ENCODE results near the gene KDM5A. TPM values are rescaled to one million over a fixed set of nuclear protein-coding genes. Genes with fewer than 3 reads are reported as not detected.
A peak's percentile ranks its signal among the peaks of the same experiment; 100 is the strongest.
"Not testable (repeated sequence)": the region's sequence is repeated elsewhere in the genome, so short reads cannot be mapped to it uniquely, and the experiment has no call there.

KDM5A gene
- total RNA-seq, 2 donors from 2014 or later: 19.3 to 20.9 TPM

GRCh38 chr12:321606-322326 lies 67.4 kb downstream of the KDM5A start:
- H3K4me3 ChIP-seq: no peak overlapping the region
- DNase-seq (ENCODE audit: low spot score): no peak
- H3K9me3 ChIP-seq: no peaks in the 10 kb centered on the region
- peaks cover 97% of the 10 kb centered on the region for H3K36me3 ChIP-seq
- no peak overlapping the region for H3K27ac ChIP-seq
- H3K27me3 ChIP-seq: no peaks in the 10 kb centered on the region
- TF ChIP-seq CTCF (IDR thresholded peaks at IDR 0.05): peak in 1 of 2 donors; percentile 30
- no peaks in the 10 kb centered on the region for H3K4me1 ChIP-seq

GRCh38 chr12:318759-319515 lies 70.2 kb downstream of the KDM5A start:
- Histone ChIP-seq H3K4me1 (no peaks in the 10 kb centered on the region), H3K36me3 (peaks cover 95% of the 10 kb centered on the region), H3K27me3 (no peaks in the 10 kb centered on the region), H3K9me3 (no peaks in the 10 kb centered on the region), H3K4me3 (no peak overlapping the region), H3K27ac (no peak overlapping the region)
- no peak for TF ChIP-seq CTCF (IDR thresholded peaks at IDR 0.05)
- DNase-seq (ENCODE audit: low spot score): no peak

- no peaks in the 10 kb centered on the region for H3K9me3 ChIP-seq
- H3K27me3 ChIP-seq: no peaks in the 10 kb centered on the region
- no peak overlapping the region for H3K27ac ChIP-seq
- no peaks in the 10 kb centered on the region for H3K4me1 ChIP-seq
- DNase-seq (ENCODE audit: low spot score): no peak
- H3K36me3 ChIP-seq: peaks cover 84% of the 10 kb centered on the region
- no peak overlapping the region for H3K4me3 ChIP-seq
- TF ChIP-seq CTCF (IDR thresholded peaks at IDR 0.05): no peak
These were observed 80.6 kb downstream of the KDM5A start for GRCh38 chr12:308511-308910.

- Histone ChIP-seq H3K27ac (no peak overlapping the region), H3K4me1 (no peaks in the 10 kb centered on the region), H3K4me3 (no peak overlapping the region), H3K27me3 (no peaks in the 10 kb centered on the region), H3K36me3 (peaks cover 81% of the 10 kb centered on the region), H3K9me3 (peaks cover 0 to 5% of the 10 kb centered on the region in 2 donors)
- no peak for TF ChIP-seq CTCF (IDR thresholded peaks at IDR 0.05)
- DNase-seq (ENCODE audit: low spot score): no peak
These were observed 81.7 kb downstream of the KDM5A start for GRCh38 chr12:307406-307805.

GRCh38 chr12:304805-305204 lies 84.3 kb downstream of the KDM5A start:
- Histone ChIP-seq H3K36me3 (peaks cover 55% of the 10 kb centered on the region), H3K4me1 (no peaks in the 10 kb centered on the region), H3K4me3 (no peak overlapping the region), H3K27ac (no peak overlapping the region), H3K9me3 (peaks cover 0 to 9% of the 10 kb centered on the region in 2 donors), H3K27me3 (no peaks in the 10 kb centered on the region)
- TF ChIP-seq CTCF (IDR thresholded peaks at IDR 0.05): no peak
- DNase-seq (ENCODE audit: low spot score): no peak

GRCh38 chr12:302766-303165 lies 86.4 kb downstream of the KDM5A start:
- not testable (repeated sequence) for H3K4me1 ChIP-seq; H3K27me3 ChIP-seq; H3K4me3 ChIP-seq; DNase-seq (ENCODE audit: low spot score); H3K27ac ChIP-seq
- H3K36me3 ChIP-seq: peaks cover 47% of the 10 kb centered on the region
- H3K9me3 ChIP-seq: peaks cover 0 to 18% of the 10 kb centered on the region in 2 donors

- H3K4me3 ChIP-seq; H3K27me3 ChIP-seq; H3K27ac ChIP-seq; DNase-seq (ENCODE audit: low spot score); H3K4me1 ChIP-seq: not testable (repeated sequence)
- peaks cover 0 to 18% of the 10 kb centered on the region in 2 donors for H3K9me3 ChIP-seq
- H3K36me3 ChIP-seq: peaks cover 46% of the 10 kb centered on the region
These were observed 89.0 kb downstream of the KDM5A start for GRCh38 chr12:300166-300565.

GRCh38 chr12:299511-299910 lies 89.6 kb downstream of the KDM5A start:
- not testable (repeated sequence) for H3K27me3 ChIP-seq; H3K4me3 ChIP-seq; DNase-seq (ENCODE audit: low spot score); H3K27ac ChIP-seq; H3K4me1 ChIP-seq
- peaks cover 46% of the 10 kb centered on the region for H3K36me3 ChIP-seq
- H3K9me3 ChIP-seq: peaks cover 0 to 18% of the 10 kb centered on the region in 2 donors

- Histone ChIP-seq H3K9me3 (peaks cover 0 to 18% of the 10 kb centered on the region in 2 donors), H3K36me3 (peaks cover 46% of the 10 kb centered on the region)
- not testable (repeated sequence) for H3K27ac ChIP-seq; DNase-seq (ENCODE audit: low spot score); H3K27me3 ChIP-seq; H3K4me3 ChIP-seq; H3K4me1 ChIP-seq
These were observed 91.1 kb downstream of the KDM5A start for GRCh38 chr12:298059-298458.
